ENCODE measurements around the gene CWC15. TPM values are rescaled to one million over a fixed set of nuclear protein-coding genes. Genes with fewer than 3 reads are reported as not detected.

Gene CWC15
- total and polyA plus RNA-seq, 2 donors (not counting 1 experiment from before 2014, with no cell fraction given) = 18.1 to 59.8 TPM

GRCh38 chr11:94975599-94975998 is 2.2 kb upstream of the CWC15 start:
- H3K9me3 Mint-ChIP-seq (ENCODE audit: insufficient read depth) = no peaks in the 10 kb centered on the region
- WGBS (ENCODE audit: insufficient coverage) = no CpG with 5 or more reads among the region's 1 CpG
- no peaks in the 10 kb centered on the region for H3K27me3 Mint-ChIP-seq
- Histone ChIP-seq H3K9me3 (ENCODE audit: control extremely low read depth in 1 of 3, control insufficient read depth in 2 of 3, insufficient read depth in 1 of 3, low read length in 2 of 3) (no peaks in the 10 kb centered on the region), H3K4me3 (ENCODE audit: control extremely low read depth in 1 of 5, extremely low read depth in 1 of 5, insufficient read depth in 1 of 5, low read depth in 2 of 5, low read length in 4 of 5) (no peak overlapping the region), H3K4me1 (ENCODE audit: control insufficient read depth in 2 of 2, insufficient read depth in 2 of 2, low read length in 2 of 2) (peaks cover 10 to 14% of the 10 kb centered on the region in 2 donors), H3K79me2 (ENCODE audit: control insufficient read depth, insufficient read depth, low read length) (peaks cover 13% of the 10 kb centered on the region), H2AFZ (ENCODE audit: insufficient read depth, low read depth, low read length, poor library complexity, severe bottlenecking) (no peak overlapping the region), H3K27ac (ENCODE audit: low read length in 2 of 2) (no peak overlapping the region), H4K20me1 (ENCODE audit: control insufficient read depth, insufficient read depth, low read length, poor library complexity, severe bottlenecking) (peaks cover 7% of the 10 kb centered on the region), H3K4me2 (replicated peaks; ENCODE audit: low read depth, low read length, poor library complexity, severe bottlenecking) (no peak overlapping the region), H3K9ac (ENCODE audit: low read length) (no peak overlapping the region), H3K36me3 (replicated peaks in 1 of 2; ENCODE audit: control extremely low read depth in 1 of 2, control insufficient read depth in 1 of 2, extremely low read depth in 1 of 2, insufficient read depth in 2 of 2, low read length in 1 of 2) (peaks cover 5 to 14% of the 10 kb centered on the region in 2 experiments), H3K27me3 (replicated peaks in 1 of 4; ENCODE audit: control extremely low read depth in 1 of 4, control insufficient read depth in 3 of 4, insufficient read depth in 4 of 4, low read length in 3 of 4) (no peaks in the 10 kb centered on the region)
- ATAC-seq (ENCODE audit: low read depth) = no peak
- no peak overlapping the region for H3K27ac Mint-ChIP-seq
- POLR2A ChIA-PET = no interaction called here
- intact Hi-C loops (cut with micrococcal nuclease) = loop anchor here (10.0 kb wide), 1 partner anchor 739 kb away; no protein-coding TSS in a partner anchor
- CTCF ChIA-PET = interaction anchor here (0.9 to 1.0 kb wide), 2 partner anchors 28 to 92 kb away, joined by 3 read pairs; no protein-coding TSS in a partner anchor
- no peak for DNase-seq
- TF ChIP-seq CTCF (IDR thresholded peaks at IDR 0.05) (no peak), EZH2 (IDR thresholded peaks at IDR 0.05; ENCODE audit: borderline replicate concordance, insufficient read depth, low read depth, low read length, poor library complexity, severe bottlenecking) (no peak)
- no peak overlapping the region for H3K4me3 Mint-ChIP-seq
- peaks cover 13% of the 10 kb centered on the region for H3K4me1 Mint-ChIP-seq

GRCh38 chr11:94974178-94974577 is 822 bp upstream of the CWC15 start:
- CTCF ChIA-PET = interaction anchor here (1.1 to 1.9 kb wide), 3 partner anchors 13 to 176 kb away, joined by 3 to 14 read pairs (median 4); partner anchors contain the start of gene SRSF8
- H3K4me1 Mint-ChIP-seq = peaks cover 13% of the 10 kb centered on the region
- H3K9me3 Mint-ChIP-seq (ENCODE audit: insufficient read depth) = no peaks in the 10 kb centered on the region
- H3K27me3 ChIP-seq (replicated peaks in 1 of 4; ENCODE audit: control extremely low read depth in 1 of 4, control insufficient read depth in 3 of 4, insufficient read depth in 4 of 4, low read length in 3 of 4) = no peaks in the 10 kb centered on the region
- 50% methylated on average over 2 of the region's 6 CpGs for WGBS (ENCODE audit: insufficient coverage)
- no peak for DNase-seq
- peak overlapping the region; percentile 92 for H3K4me3 Mint-ChIP-seq
- TF ChIP-seq EZH2 (IDR thresholded peaks at IDR 0.05; ENCODE audit: borderline replicate concordance, insufficient read depth, low read depth, low read length, poor library complexity, severe bottlenecking) (no peak), CTCF (IDR thresholded peaks at IDR 0.05) (no peak)
- H3K36me3 ChIP-seq (replicated peaks in 1 of 2; ENCODE audit: control extremely low read depth in 1 of 2, control insufficient read depth in 1 of 2, extremely low read depth in 1 of 2, insufficient read depth in 2 of 2, low read length in 1 of 2) = peaks cover 13 to 29% of the 10 kb centered on the region in 2 experiments
- H3K9me3 ChIP-seq (ENCODE audit: control extremely low read depth in 1 of 3, control insufficient read depth in 2 of 3, insufficient read depth in 1 of 3, low read length in 2 of 3) = no peaks in the 10 kb centered on the region
- H4K20me1 ChIP-seq (ENCODE audit: control insufficient read depth, insufficient read depth, low read length, poor library complexity, severe bottlenecking) = peaks cover 10% of the 10 kb centered on the region
- intact Hi-C loops (cut with micrococcal nuclease) = loop anchor here (5.0 to 10.0 kb wide), 3 partner anchors 163 to 1312 kb away; partner anchors contain the start of gene CEP295
- POLR2A ChIA-PET = interaction anchor here (1.4 to 2.1 kb wide), 3 partner anchors 93 to 178 kb away, joined by 5 to 6 read pairs (median 5); partner anchors contain the start of genes ENDOD1 and SRSF8
- peak overlapping the region; percentile 100 for H2AFZ ChIP-seq (ENCODE audit: insufficient read depth, low read depth, low read length, poor library complexity, severe bottlenecking)
- H3K27me3 Mint-ChIP-seq = no peaks in the 10 kb centered on the region
- ATAC-seq (ENCODE audit: low read depth) = no peak
- peak overlapping the region; percentile 75 to 97 (median 87) for H3K4me3 ChIP-seq (ENCODE audit: control extremely low read depth in 1 of 5, extremely low read depth in 1 of 5, insufficient read depth in 1 of 5, low read depth in 2 of 5, low read length in 4 of 5)
- peak overlapping the region in 1 of 2 donors; percentile 83 for H3K27ac ChIP-seq (ENCODE audit: low read length in 2 of 2)
- peak overlapping the region; percentile 90 for H3K9ac ChIP-seq (ENCODE audit: low read length)
- peak overlapping the region; percentile 94 for H3K27ac Mint-ChIP-seq
- H3K4me2 ChIP-seq (replicated peaks; ENCODE audit: low read depth, low read length, poor library complexity, severe bottlenecking) = peak overlapping the region; percentile 81
- H3K79me2 ChIP-seq (ENCODE audit: control insufficient read depth, insufficient read depth, low read length) = peaks cover 13% of the 10 kb centered on the region
- peaks cover 10 to 14% of the 10 kb centered on the region in 2 donors for H3K4me1 ChIP-seq (ENCODE audit: control insufficient read depth in 2 of 2, insufficient read depth in 2 of 2, low read length in 2 of 2)
